HepG2 (cell line): ENCODE data around the gene M1AP. TPM values are rescaled to one million over a fixed set of nuclear protein-coding genes. Genes with fewer than 3 reads are reported as not detected.

Experiments used
- ARNT2 ChIP-seq: sonication (generic); formaldehyde crosslinking; IDR thresholded peaks from 2 replicates; pipeline ENCODE4 v1.8.0; 2022; ENCODE audit warnings: mild to moderate bottlenecking, low read depth, missing genetic modification reagents, moderate library complexity
- CREB1 ChIP-seq, 2 experiments: fragments of 450-650 bp in 1 of 2; IDR thresholded peaks; 2 replicates each; pipeline ENCODE4 v1.6.1; 2016 to 2017; ENCODE audit warnings: control low read depth in 1 of 2, mild to moderate bottlenecking in 1 of 2, missing compliant biosample characterization in 1 of 2, missing genetic modification characterization in 1 of 2
- FOXC1 ChIP-seq: sonication (generic); formaldehyde crosslinking; IDR thresholded peaks from 2 replicates; pipeline ENCODE4 v1.8.0; 2022; ENCODE audit warnings: mild to moderate bottlenecking, missing genetic modification reagents, borderline replicate concordance
- FOXK1 ChIP-seq: sonication (generic); formaldehyde crosslinking; IDR thresholded peaks from 2 replicates; pipeline ENCODE4 v1.4.0; 2020; ENCODE audit warnings: low read depth, missing genetic modification reagents, borderline replicate concordance
- HES4 ChIP-seq: sonication (generic); formaldehyde crosslinking; IDR thresholded peaks from 2 replicates; pipeline ENCODE4 v1.9.0; 2021; ENCODE audit warnings: mild to moderate bottlenecking, missing genetic modification reagents, borderline replicate concordance
- HNF4A ChIP-seq: sonication (generic); formaldehyde crosslinking; IDR thresholded peaks from 2 replicates; pipeline ENCODE4 v1.4.0; 2020; ENCODE audit warnings: missing genetic modification reagents
- KDM2A ChIP-seq: sonication (generic); formaldehyde crosslinking; IDR thresholded peaks from 2 replicates; pipeline ENCODE4 v1.4.0; 2020; ENCODE audit warnings: low read depth, missing genetic modification reagents, borderline replicate concordance
- PCBP1 ChIP-seq: fragments of 200-400 bp; formaldehyde crosslinking; IDR thresholded peaks from 2 replicates; pipeline ENCODE4 v1.6.1; 2017; ENCODE audit warnings: mild to moderate bottlenecking, low read depth, low read length, borderline replicate concordance
- PHF21A ChIP-seq: sonication (generic); formaldehyde crosslinking; IDR thresholded peaks from 2 replicates; pipeline ENCODE4 v1.5.0; 2020; ENCODE audit warnings: mild to moderate bottlenecking, missing genetic modification reagents
- POLR2AphosphoS2 ChIP-seq: IDR thresholded peaks from 2 replicates; pipeline ENCODE4 v1.6.1; 2011; ENCODE audit warnings: low read depth, low read length, improper control_type of control experiment
- RAD51 ChIP-seq: fragments of 450-650 bp; IDR thresholded peaks from 2 replicates; pipeline ENCODE4 v1.6.1; 2016; ENCODE audit warnings: borderline replicate concordance
- SOX6 ChIP-seq, 2 experiments: fragments of 450-650 bp in 1 of 2; sonication (generic) in 1 of 2; formaldehyde crosslinking in 1 of 2; IDR thresholded peaks; 2 replicates each; pipeline versions ENCODE4 v1.4.0 to v1.6.1; 2017 to 2020; ENCODE audit warnings: antibody characterized with exemption in 1 of 2, mild to moderate bottlenecking in 1 of 2, missing genetic modification reagents in 1 of 2
- TAF15 ChIP-seq: fragments of 200-400 bp; formaldehyde crosslinking; IDR thresholded peaks from one replicate; pipeline ENCODE4 v1.6.1; 2018; ENCODE audit warnings: mild to moderate bottlenecking, low read depth, low read length; ENCODE audit not compliant: poor library complexity, severe bottlenecking
- TFAP4 ChIP-seq: sonication (generic); IDR thresholded peaks from 2 replicates; pipeline ENCODE4 v1.6.1; 2016; ENCODE audit warnings: low read depth, borderline replicate concordance
- USF2 ChIP-seq, 2 experiments: sonication (generic) in 1 of 2; formaldehyde crosslinking in 1 of 2; IDR thresholded peaks; 2 replicates each; pipeline versions ENCODE4 v1.5.1 to v1.6.1; 2011 to 2020; ENCODE audit warnings: borderline replicate concordance in 1 of 2, low read depth in 1 of 2, low read length in 1 of 2, mild to moderate bottlenecking in 1 of 2, missing genetic modification reagents in 1 of 2, moderate library complexity in 1 of 2
- ZFP1 ChIP-seq: IDR thresholded peaks from 2 replicates; pipeline ENCODE4 v1.6.1; 2016
- ZIK1 ChIP-seq: sonication (generic); formaldehyde crosslinking; IDR thresholded peaks from 2 replicates; pipeline ENCODE4 v1.5.0; 2020; ENCODE audit warnings: mild to moderate bottlenecking, low read depth, missing genetic modification reagents, borderline replicate concordance
- ZNF101 ChIP-seq: sonication (generic); formaldehyde crosslinking; IDR thresholded peaks from 2 replicates; pipeline ENCODE4 v1.4.0; 2020; ENCODE audit warnings: mild to moderate bottlenecking, low read depth, missing genetic modification reagents, borderline replicate concordance
- ZNF296 ChIP-seq: sonication (generic); formaldehyde crosslinking; conservative IDR thresholded peaks from 2 replicates; pipeline ENCODE4 v1.5.0; 2020; ENCODE audit warnings: mild to moderate bottlenecking, missing genetic modification reagents
- ZNF670 ChIP-seq: sonication (generic); formaldehyde crosslinking; IDR thresholded peaks from 2 replicates; pipeline ENCODE4 v1.8.0; 2022; ENCODE audit warnings: mild to moderate bottlenecking, missing genetic modification reagents, borderline replicate concordance
- ZNF75D ChIP-seq: sonication (generic); formaldehyde crosslinking; IDR thresholded peaks from 2 replicates; pipeline ENCODE4 v1.8.1; 2023; ENCODE audit warnings: missing genetic modification reagents, mild to moderate bottlenecking, borderline replicate concordance
- polyA plus RNA-seq, 8 experiments: library from polyadenylated mRNA; depleted of rRNA in 3 of 8; stranded (reverse) in 7 of 8; unstranded in 1 of 8; fragments of >200 nt; fragmentation: Illumina TruSeq in 4 of 8; extraction: Trizol in 4 of 8; gene quantifications; 2 replicates each; pipeline versions ENCODE4 v1.2.1 to v1.2.3, GENCODE V29; 2011 to 2016; ENCODE audit warnings: low read depth in 4 of 8, missing spikeins in 1 of 8, mixed read lengths in 1 of 8; ENCODE audit not compliant: insufficient read depth in 1 of 8
- total RNA-seq, 5 experiments: library from RNA; depleted of rRNA; stranded (reverse); fragments of >200 nt; fragmentation: Illumina TruSeq; extraction: Trizol; gene quantifications; 2 replicates each; pipeline ENCODE4 v1.2.3, GENCODE V29; 2016; ENCODE audit warnings: low read depth in 1 of 5
- TF ChIP-seq, protein P1 (sequence below): sonication (generic); formaldehyde crosslinking; IDR thresholded peaks from 2 replicates; pipeline ENCODE4 v1.5.0; 2020; ENCODE audit warnings: mild to moderate bottlenecking, missing genetic modification reagents

The M1AP gene
- total and polyA plus RNA-seq, 2 of the 13 experiments (the other 11 are each of a cell fraction or from before 2014, with no cell fraction given) = not detected

DNA sequence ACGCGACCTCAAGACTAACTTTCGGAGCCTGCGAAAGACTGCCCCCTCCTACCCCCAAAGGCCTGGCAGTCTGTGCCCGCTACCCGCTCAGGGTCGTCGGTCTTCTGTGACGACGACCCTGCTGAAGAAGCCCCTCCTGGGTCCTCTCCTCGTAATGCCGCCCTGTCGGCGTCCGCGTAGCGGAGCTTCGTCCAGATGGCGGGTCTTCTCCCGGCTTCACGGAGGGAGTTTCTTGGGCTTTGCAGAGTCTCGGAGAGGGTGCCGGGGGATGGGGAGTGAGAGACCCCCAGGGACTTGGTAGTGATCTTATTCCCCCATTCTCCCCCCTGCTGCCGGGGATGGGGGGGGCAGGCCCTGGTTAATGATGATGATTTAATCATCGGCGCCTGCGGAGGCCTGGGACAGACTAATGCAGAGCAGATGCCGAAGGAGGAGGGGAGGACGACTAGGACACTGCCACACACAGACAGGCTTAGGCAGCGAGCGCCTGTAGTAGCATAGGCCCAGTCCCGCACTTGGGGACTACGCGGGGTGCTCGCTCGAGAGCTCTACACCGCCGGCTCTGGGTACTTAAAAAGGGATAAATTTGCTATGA, 140.1 kb downstream of the M1AP start (continued):
- TF ChIP-seq HES4 (0 out of 2 replicates have a peak, but pooled peaks have one; percentile 54), ARNT2 (CRISPR knock-in tag) (0 out of 2 replicates have a peak, but pooled peaks have one; percentile 5), KDM2A (CRISPR knock-in tag) (peak; percentile 52), POLR2AphosphoS2 (no peak), SOX6 (IDR thresholded peaks at IDR 0.05) (no peak), SOX6 (CRISPR knock-in tag; IDR thresholded peaks at IDR 0.05) (no peak), HNF4A (peak; percentile 18; the same call in 1 of the 2 replicates), ZNF101 (no peak), FOXC1 (CRISPR knock-in tag) (0 out of 2 replicates have a peak, but pooled peaks have one; percentile 4), ZNF75D (CRISPR knock-in tag) (no peak), PCBP1 (0 out of 2 replicates have a peak, but pooled peaks have one; percentile 16), FOXK1 (CRISPR knock-in tag) (no peak), RAD51 (no peak), ZNF670 (no peak), ZFP1 (CRISPR knock-in tag) (no peak), CREB1 (IDR thresholded peaks at IDR 0.05) (no peak), CREB1 (CRISPR knock-in tag; IDR thresholded peaks at IDR 0.05) (peak; percentile 19), USF2 (IDR thresholded peaks at IDR 0.05; ENCODE audit: low read depth, low read length) (no peak), USF2 (CRISPR knock-in tag; IDR thresholded peaks at IDR 0.05; ENCODE audit: borderline replicate concordance) (no peak), PHF21A (peak; percentile 19), TAF15 (peak; percentile 88), ZNF296 (CRISPR knock-in tag) (0 out of 2 replicates have a peak, but pooled peaks have one; percentile 59), ZIK1 (CRISPR knock-in tag) (no peak), TFAP4 (no peak)
- TF ChIP-seq, protein P1, sequence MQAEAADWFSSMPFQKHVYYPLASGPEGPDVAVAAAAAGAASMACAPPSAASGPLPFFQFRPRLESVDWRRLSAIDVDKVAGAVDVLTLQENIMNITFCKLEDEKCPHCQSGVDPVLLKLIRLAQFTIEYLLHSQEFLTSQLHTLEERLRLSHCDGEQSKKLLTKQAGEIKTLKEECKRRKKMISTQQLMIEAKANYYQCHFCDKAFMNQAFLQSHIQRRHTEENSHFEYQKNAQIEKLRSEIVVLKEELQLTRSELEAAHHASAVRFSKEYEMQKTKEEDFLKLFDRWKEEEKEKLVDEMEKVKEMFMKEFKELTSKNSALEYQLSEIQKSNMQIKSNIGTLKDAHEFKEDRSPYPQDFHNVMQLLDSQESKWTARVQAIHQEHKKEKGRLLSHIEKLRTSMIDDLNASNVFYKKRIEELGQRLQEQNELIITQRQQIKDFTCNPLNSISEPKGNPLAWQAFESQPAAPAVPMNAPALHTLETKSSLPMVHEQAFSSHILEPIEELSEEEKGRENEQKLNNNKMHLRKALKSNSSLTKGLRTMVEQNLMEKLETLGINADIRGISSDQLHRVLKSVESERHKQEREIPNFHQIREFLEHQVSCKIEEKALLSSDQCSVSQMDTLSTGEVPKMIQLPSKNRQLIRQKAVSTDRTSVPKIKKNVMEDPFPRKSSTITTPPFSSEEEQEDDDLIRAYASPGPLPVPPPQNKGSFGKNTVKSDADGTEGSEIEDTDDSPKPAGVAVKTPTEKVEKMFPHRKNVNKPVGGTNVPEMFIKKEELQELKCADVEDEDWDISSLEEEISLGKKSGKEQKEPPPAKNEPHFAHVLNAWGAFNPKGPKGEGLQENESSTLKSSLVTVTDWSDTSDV (CRISPR knock-in tag) = no peak
